ENCODE data around the gene LANCL2. TPM values are rescaled to one million over a fixed set of nuclear protein-coding genes. Genes with fewer than 3 reads are reported as not detected.

Gene LANCL2
- total and polyA plus RNA-seq, 12 donors, result 3.1 to 11.1 (median 8.6) TPM

DNA sequence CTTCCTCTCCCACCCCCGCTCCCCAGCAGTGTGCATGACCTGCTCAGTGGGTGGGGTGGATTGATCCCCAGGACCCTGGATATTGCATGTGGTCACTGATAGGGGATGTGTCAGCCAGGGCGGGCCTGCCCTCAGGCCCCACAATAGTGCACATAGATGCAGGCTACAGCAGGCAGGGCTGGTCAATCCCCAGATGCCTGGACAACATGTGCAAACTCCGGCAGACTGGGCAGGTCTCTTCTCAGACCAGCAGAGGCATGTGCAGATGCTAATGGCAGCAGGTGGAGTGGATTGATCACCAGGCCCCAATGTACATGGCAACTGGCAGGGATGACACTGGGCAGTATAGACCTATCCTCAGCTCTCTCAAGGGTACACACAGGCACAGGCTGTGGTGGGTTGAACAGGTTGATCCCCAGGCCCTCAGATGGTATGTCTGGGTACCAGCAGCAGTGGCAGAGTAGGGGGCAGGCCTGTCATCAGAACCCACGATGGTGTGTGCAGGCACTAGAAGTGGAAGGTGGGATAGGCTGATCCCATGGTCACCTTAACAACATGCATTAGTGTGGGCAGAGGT lies 98.6 kb downstream of the LANCL2 start:
- H3K4me3 ChIP-seq, result no peak overlapping the region
- peaks cover 0 to 35% (median under 1%) of the 10 kb centered on the region in 11 donors for H3K9me3 ChIP-seq
- TF ChIP-seq, protein P1, sequence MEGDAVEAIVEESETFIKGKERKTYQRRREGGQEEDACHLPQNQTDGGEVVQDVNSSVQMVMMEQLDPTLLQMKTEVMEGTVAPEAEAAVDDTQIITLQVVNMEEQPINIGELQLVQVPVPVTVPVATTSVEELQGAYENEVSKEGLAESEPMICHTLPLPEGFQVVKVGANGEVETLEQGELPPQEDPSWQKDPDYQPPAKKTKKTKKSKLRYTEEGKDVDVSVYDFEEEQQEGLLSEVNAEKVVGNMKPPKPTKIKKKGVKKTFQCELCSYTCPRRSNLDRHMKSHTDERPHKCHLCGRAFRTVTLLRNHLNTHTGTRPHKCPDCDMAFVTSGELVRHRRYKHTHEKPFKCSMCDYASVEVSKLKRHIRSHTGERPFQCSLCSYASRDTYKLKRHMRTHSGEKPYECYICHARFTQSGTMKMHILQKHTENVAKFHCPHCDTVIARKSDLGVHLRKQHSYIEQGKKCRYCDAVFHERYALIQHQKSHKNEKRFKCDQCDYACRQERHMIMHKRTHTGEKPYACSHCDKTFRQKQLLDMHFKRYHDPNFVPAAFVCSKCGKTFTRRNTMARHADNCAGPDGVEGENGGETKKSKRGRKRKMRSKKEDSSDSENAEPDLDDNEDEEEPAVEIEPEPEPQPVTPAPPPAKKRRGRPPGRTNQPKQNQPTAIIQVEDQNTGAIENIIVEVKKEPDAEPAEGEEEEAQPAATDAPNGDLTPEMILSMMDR (IDR thresholded peaks at IDR 0.05), result no peak
- intact Hi-C loops (cut with DNase I), result no loop called here
- H3K4me1 ChIP-seq, result no peaks in the 10 kb centered on the region
- no peak for ATAC-seq
- peaks cover 0 to 33% (median 7%) of the 10 kb centered on the region in 9 donors for H3K36me3 ChIP-seq
- DNase-seq, result no peak
- WGBS, 2 donors, result 96 to 100% methylated on average over 4 of the region's 4 CpGs
- no peak overlapping the region for H3K27ac ChIP-seq
- H3K27me3 ChIP-seq, result no peaks in the 10 kb centered on the region

DNA sequence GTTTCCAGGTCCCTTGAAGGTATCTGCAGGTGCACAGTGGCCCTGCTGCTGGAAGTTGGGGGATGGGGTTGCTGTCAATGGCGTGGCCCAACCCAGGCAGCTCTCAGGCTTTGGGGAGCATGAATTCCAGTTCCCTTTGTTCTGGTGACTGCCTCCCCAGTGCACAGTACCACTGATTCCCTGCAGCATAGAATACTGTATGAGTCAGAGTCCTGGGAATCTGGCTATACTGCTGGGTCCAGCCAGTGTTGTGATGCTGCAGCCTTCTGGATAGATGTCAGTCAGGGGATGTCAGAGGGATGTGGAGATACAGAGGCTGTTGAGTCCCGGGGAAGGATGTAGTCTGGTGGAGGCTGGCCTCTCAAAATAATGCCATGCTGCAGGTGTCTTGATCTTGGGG lies 99.3 kb downstream of the LANCL2 start:
- Histone ChIP-seq H3K4me3 (no peak overlapping the region), H3K36me3 (peaks cover 0 to 33% (median 7%) of the 10 kb centered on the region in 9 donors), H3K4me1 (peaks cover 0 to 4% (median under 1%) of the 10 kb centered on the region in 9 donors), H3K27ac (no peak overlapping the region), H3K27me3 (no peaks in the 10 kb centered on the region), H3K9me3 (peaks cover 0 to 29% (median 0%) of the 10 kb centered on the region in 11 donors)
- WGBS, 2 donors, result 98 to 99% methylated on average over 2 of the region's 2 CpGs
- TF ChIP-seq, protein P1 (IDR thresholded peaks at IDR 0.05), result no peak
- intact Hi-C loops (cut with DNase I), result no loop called here
- no peak for ATAC-seq
- no peak for DNase-seq

DNA sequence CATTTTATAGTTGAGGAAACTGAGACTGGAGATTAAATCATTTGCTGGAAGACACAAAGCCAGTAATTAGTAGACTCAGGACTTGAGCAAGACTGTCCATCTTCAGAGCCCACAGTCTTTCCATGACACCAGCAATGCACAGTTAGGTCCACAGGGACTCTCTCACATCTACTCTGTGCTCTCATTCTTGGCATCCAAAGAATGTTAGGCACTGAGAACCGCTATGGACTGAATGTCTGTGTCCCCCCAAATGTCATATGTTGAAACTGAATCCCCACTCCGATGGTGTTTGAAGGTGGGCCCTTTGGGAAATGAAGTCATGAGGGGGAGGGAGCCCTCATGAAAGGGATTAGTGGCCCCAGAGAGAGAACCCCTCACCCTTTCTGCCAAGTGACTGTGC lies 100.6 kb downstream of the LANCL2 start:
- ATAC-seq, result no peak
- 44 to 72% methylated on average over 2 of the region's 2 CpGs for WGBS, 2 donors
- Histone ChIP-seq H3K4me3 (no peak overlapping the region), H3K9me3 (peaks cover 0 to 16% (median 0%) of the 10 kb centered on the region in 11 donors), H3K27ac (no peak overlapping the region), H3K36me3 (peaks cover 0 to 33% (median 11%) of the 10 kb centered on the region in 9 donors), H3K4me1 (peaks cover 0 to 14% (median 9%) of the 10 kb centered on the region in 9 donors), H3K27me3 (no peaks in the 10 kb centered on the region)
- no peak for DNase-seq
- TF ChIP-seq, protein P1 (IDR thresholded peaks at IDR 0.05), result no peak
- intact Hi-C loops (cut with DNase I), result no loop called here

DNA sequence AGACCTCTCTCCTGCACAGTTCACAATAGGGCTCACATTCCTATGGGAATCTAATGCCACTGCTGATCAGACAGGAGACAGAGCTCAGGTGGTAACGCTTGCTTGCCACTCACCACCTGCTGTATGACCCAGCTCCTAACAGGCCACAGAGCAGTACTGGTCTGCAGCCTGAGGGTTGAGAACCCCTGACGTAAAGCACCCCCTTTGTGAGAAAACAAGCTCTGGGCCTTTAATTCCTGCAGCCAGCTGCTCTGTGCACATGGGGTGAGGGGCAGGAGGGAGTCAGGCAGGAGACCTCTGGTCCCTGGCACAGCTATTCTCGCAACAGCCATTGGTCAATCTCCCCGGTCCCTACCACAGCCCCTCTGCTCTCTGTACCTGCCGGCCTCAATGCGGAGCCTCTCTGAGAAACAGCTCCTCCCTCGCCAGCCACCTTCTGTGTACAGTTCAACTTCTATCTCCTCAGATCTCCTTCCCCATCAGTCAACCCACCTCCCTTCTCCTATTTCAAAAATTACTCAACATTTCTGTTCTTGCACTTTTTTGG lies 102.0 kb downstream of the LANCL2 start:
- ATAC-seq, result no peak
- no peak overlapping the region for H3K27ac ChIP-seq

More for the DNA sequence above, 102.0 kb downstream of the LANCL2 start:
- H3K4me3 ChIP-seq, result no peak overlapping the region
- peaks cover 0 to 6% (median 0%) of the 10 kb centered on the region in 11 donors for H3K9me3 ChIP-seq
- intact Hi-C loops (cut with DNase I), result no loop called here
- WGBS, 2 donors, result 97 to 99% methylated on average over 7 of the region's 7 CpGs
- peaks cover 0 to 14% (median 9%) of the 10 kb centered on the region in 9 donors for H3K4me1 ChIP-seq
- no peaks in the 10 kb centered on the region for H3K27me3 ChIP-seq
- TF ChIP-seq, protein P1 (IDR thresholded peaks at IDR 0.05), result no peak
- DNase-seq, result no peak
- H3K36me3 ChIP-seq, result peaks cover 0 to 33% (median 11%) of the 10 kb centered on the region in 9 donors
